H1 (cell line): ENCODE measurements around the gene NCOA5. TPM values are rescaled to one million over a fixed set of nuclear protein-coding genes. Genes with fewer than 3 reads are reported as not detected.

Experiments
- CTCF ChIA-PET: fragments of 300-600 bp; sonication (Branson Sonifier 250); formaldehyde crosslinking; loops from one replicate; lab custom pipeline; 2021; ENCODE audit not compliant: partially characterized antibody; lab: Charles Lee
- POLR2A ChIA-PET: fragments of 300-600 bp; sonication (Branson Sonifier 250); formaldehyde crosslinking; loops from one replicate; lab custom pipeline; 2021; ENCODE audit warnings: inconsistent platforms; ENCODE audit not compliant: partially characterized antibody; lab: Charles Lee
- DNase-seq, 2 experiments: peaks; one replicate each; pipeline versions ENCODE4 v3.0.0 to v3.0.0-alpha.2; 2010 to 2022; ENCODE audit warnings: low spot score in 2 of 2, low read depth in 1 of 2, mixed read lengths in 1 of 2
- FAIRE-seq: peaks from 2 replicates; lab custom pipeline; 2011; peaks lifted over from hg19 to GRCh38; lab: Jason Lieb, UNC
- H2AFZ ChIP-seq: 2 replicates; pipeline ENCODE4 v1.8.1; 2012; ENCODE audit warnings: low read length, inconsistent platforms
- H2AK5ac ChIP-seq: 2 replicates; pipeline ENCODE4 v1.6.1; 2013; ENCODE audit warnings: low read depth, low read length
- H2BK120ac ChIP-seq: replicated peaks from 2 replicates; pipeline ENCODE3; 2013; ENCODE audit warnings: low read depth, low read length, inconsistent platforms
- H2BK12ac ChIP-seq: 2 replicates; pipeline ENCODE4 v1.6.1; 2013; ENCODE audit warnings: low read depth, low read length
- H2BK15ac ChIP-seq: 2 replicates; pipeline ENCODE4 v1.6.1; 2013; ENCODE audit warnings: low read length
- H2BK20ac ChIP-seq: 2 replicates; pipeline ENCODE4 v1.6.1; 2013; ENCODE audit warnings: low read length
- H2BK5ac ChIP-seq: 2 replicates; pipeline ENCODE4 v1.6.1; 2013; ENCODE audit warnings: low read depth, low read length
- H3K14ac ChIP-seq: 2 replicates; pipeline ENCODE4 v1.6.1; 2013; ENCODE audit warnings: inconsistent platforms; ENCODE audit not compliant: insufficient read length
- H3K18ac ChIP-seq: 2 replicates; pipeline ENCODE4 v1.6.1; 2013; ENCODE audit warnings: low read length; ENCODE audit errors: extremely low read depth
- H3K23ac ChIP-seq: 2 replicates; pipeline ENCODE4 v1.6.1; 2013; ENCODE audit warnings: inconsistent platforms; ENCODE audit not compliant: insufficient read length
- H3K23me2 ChIP-seq: 2 replicates; pipeline ENCODE4 v1.6.1; 2013; ENCODE audit warnings: low read depth, low read length
- H3K27ac ChIP-seq: 2 replicates; pipeline ENCODE4 v1.6.1; 2011; ENCODE audit warnings: low read depth, low read length, inconsistent platforms
- H3K27me3 ChIP-seq, 4 experiments: replicated peaks in 1 of 4; 1 replicate in 1 of 4; 2 replicates in 3 of 4; pipeline versions ENCODE4 v1.6.1 to v1.8.1; 2011 to 2013; ENCODE audit warnings: low read length in 3 of 4, mild to moderate bottlenecking in 3 of 4, inconsistent platforms in 2 of 4, mixed read lengths in 2 of 4, moderate library complexity in 1 of 4; ENCODE audit not compliant: control insufficient read depth in 3 of 4, insufficient read depth in 3 of 4; ENCODE audit errors: extremely low read depth in 1 of 4
- H3K36me3 ChIP-seq, 4 experiments: 2 replicates each; pipeline versions ENCODE4 v1.6.1 to v1.8.1; 2011 to 2013; ENCODE audit warnings: mild to moderate bottlenecking in 4 of 4, low read length in 3 of 4, moderate library complexity in 2 of 4, control low read depth in 1 of 4, inconsistent platforms in 1 of 4; ENCODE audit not compliant: insufficient read depth in 4 of 4, control insufficient read depth in 2 of 4
- H3K4ac ChIP-seq: replicated peaks from 2 replicates; pipeline ENCODE3; 2013; ENCODE audit warnings: low read length, low read depth, mixed read lengths, inconsistent platforms; ENCODE audit not compliant: insufficient read length
- H3K4me1 ChIP-seq, 4 experiments: replicated peaks in 1 of 4; 1 replicate in 1 of 4; 2 replicates in 3 of 4; pipeline versions ENCODE4 v1.6.1 to v1.8.1; 2011 to 2013; ENCODE audit warnings: low read length in 3 of 4, inconsistent platforms in 2 of 4, mixed read lengths in 1 of 4; ENCODE audit not compliant: insufficient read depth in 4 of 4, control insufficient read depth in 3 of 4
- H3K4me2 ChIP-seq, 2 experiments: 2 replicates each; pipeline versions ENCODE4 v1.6.1 to v1.8.1; 2011 to 2013; ENCODE audit warnings: low read depth in 2 of 2, low read length in 2 of 2, control low read depth in 1 of 2, inconsistent platforms in 1 of 2, mild to moderate bottlenecking in 1 of 2; ENCODE audit not compliant: insufficient read depth in 1 of 2
- H3K4me3 ChIP-seq, 4 experiments: fragments of 200-600, 300-600 bp in 1 of 4; sonication (generic), shearing (Covaris generic), sonication (Bioruptor Twin) in 1 of 4; 2 replicates each; pipeline versions ENCODE4 v1.5.1 to v1.8.1; 2011 to 2016; ENCODE audit warnings: low read length in 4 of 4, low read depth in 3 of 4, control low read depth in 2 of 4, inconsistent platforms in 2 of 4, mild to moderate bottlenecking in 2 of 4, mixed read lengths in 1 of 4, moderate library complexity in 1 of 4; ENCODE audit not compliant: insufficient read depth in 2 of 4; ENCODE audit errors: extremely low read depth in 1 of 4
- H3K56ac ChIP-seq: replicated peaks from 2 replicates; pipeline ENCODE3; 2013; ENCODE audit warnings: low read depth, mild to moderate bottlenecking, mixed read lengths, low read length, inconsistent platforms; ENCODE audit not compliant: insufficient read length
- H3K79me1 ChIP-seq: 2 replicates; pipeline ENCODE4 v1.6.1; 2013; ENCODE audit warnings: low read depth, low read length, control low read depth
- H3K79me2 ChIP-seq, 2 experiments: 2 replicates each; pipeline versions ENCODE4 v1.6.1 to v1.8.1; 2012 to 2013; ENCODE audit warnings: low read length in 2 of 2, mild to moderate bottlenecking in 2 of 2, inconsistent platforms in 1 of 2; ENCODE audit not compliant: insufficient read depth in 2 of 2, control insufficient read depth in 1 of 2
- H3K9ac ChIP-seq, 4 experiments: replicated peaks in 1 of 4; 1 replicate in 1 of 4; 2 replicates in 3 of 4; pipeline versions ENCODE4 v1.6.1 to v1.8.1; 2011 to 2013; ENCODE audit warnings: low read depth in 3 of 4, low read length in 3 of 4, control low read depth in 2 of 4, mild to moderate bottlenecking in 2 of 4, moderate library complexity in 2 of 4, inconsistent platforms in 1 of 4; ENCODE audit errors: extremely low read depth in 1 of 4
- H3K9me3 ChIP-seq, 2 experiments: 2 replicates each; pipeline versions ENCODE4 v1.6.1 to v1.8.1; 2012 to 2013; ENCODE audit warnings: mild to moderate bottlenecking in 2 of 2, moderate library complexity in 2 of 2, control low read depth in 1 of 2, inconsistent platforms in 1 of 2, low read depth in 1 of 2, low read length in 1 of 2, mixed read lengths in 1 of 2; ENCODE audit not compliant: insufficient read depth in 2 of 2
- H4K20me1 ChIP-seq, 2 experiments: replicated peaks in 1 of 2; 2 replicates each; pipeline versions ENCODE3 to v1.8.1; 2011 to 2013; ENCODE audit warnings: inconsistent platforms in 2 of 2, low read length in 2 of 2, mild to moderate bottlenecking in 1 of 2; ENCODE audit not compliant: insufficient read depth in 2 of 2, control insufficient read depth in 1 of 2
- H4K5ac ChIP-seq: 2 replicates; pipeline ENCODE4 v1.6.1; 2013; ENCODE audit warnings: low read length, low read depth, mixed read lengths, inconsistent platforms; ENCODE audit not compliant: insufficient read length
- H4K8ac ChIP-seq: 2 replicates; pipeline ENCODE4 v1.8.0; 2013; ENCODE audit warnings: mild to moderate bottlenecking, moderate library complexity, low read length, inconsistent platforms; ENCODE audit not compliant: insufficient read depth; ENCODE audit errors: extremely low read depth
- H4K91ac ChIP-seq: replicated peaks from 2 replicates; pipeline ENCODE3; 2013; ENCODE audit warnings: low read length, mixed read lengths, inconsistent platforms; ENCODE audit not compliant: insufficient read length
- CBX5 ChIP-seq: fragments of 300-800, 300-1000 bp; sonication (generic); IDR thresholded peaks from 2 replicates; pipeline ENCODE4 v1.7.1; 2016; ENCODE audit warnings: antibody characterized with exemption, low read length, low read depth
- EZH2 ChIP-seq: fragments of 200-600 bp; sonication (generic); IDR thresholded peaks from 2 replicates; pipeline ENCODE4 v1.7.1; 2012; ENCODE audit warnings: low read depth, mild to moderate bottlenecking, moderate library complexity, low read length, inconsistent platforms; ENCODE audit not compliant: severe bottlenecking
- FOSL1 ChIP-seq: IDR thresholded peaks from 2 replicates; pipeline ENCODE4 v1.6.1; 2011; ENCODE audit warnings: mild to moderate bottlenecking, low read depth, low read length, moderate library complexity; ENCODE audit not compliant: insufficient read depth
- GTF2F1 ChIP-seq: IDR thresholded peaks from 2 replicates; pipeline ENCODE4 v1.6.1; 2012; ENCODE audit warnings: low read depth, low read length, improper control_type of control experiment, borderline replicate concordance
- HDAC2 ChIP-seq, 2 experiments: fragments of 300-600 bp in 1 of 2; sonication (generic) in 1 of 2; IDR thresholded peaks; 2 replicates each; pipeline ENCODE4 v1.6.1; 2011 to 2012; ENCODE audit warnings: low read depth in 2 of 2, low read length in 2 of 2, mild to moderate bottlenecking in 2 of 2, moderate library complexity in 2 of 2, borderline replicate concordance in 1 of 2, inconsistent platforms in 1 of 2
- KDM1A ChIP-seq: fragments of 200-600, 300-600 bp; sonication (generic); IDR thresholded peaks from 2 replicates; pipeline ENCODE4 v1.7.1; 2016; ENCODE audit warnings: mild to moderate bottlenecking, low read length, borderline replicate concordance
- MAFK ChIP-seq: IDR thresholded peaks from 2 replicates; pipeline ENCODE4 v1.6.1; 2012; ENCODE audit warnings: low read depth, mild to moderate bottlenecking, improper control_type of control experiment, low read length
- POLR2A ChIP-seq, 2 experiments: IDR thresholded peaks; 1 replicate in 1 of 2; 2 replicates in 1 of 2; pipeline ENCODE4 v1.6.1; 2011; ENCODE audit warnings: low read depth in 2 of 2, low read length in 2 of 2, mild to moderate bottlenecking in 2 of 2; ENCODE audit errors: control extremely low read depth in 1 of 2
- TAF7 ChIP-seq: optimal IDR thresholded peaks from 2 replicates; pipeline ENCODE3; 2011; ENCODE audit warnings: low read depth, mild to moderate bottlenecking, inconsistent platforms, low read length, moderate library complexity, borderline replicate concordance
- TCF12 ChIP-seq: IDR thresholded peaks from 2 replicates; pipeline ENCODE4 v1.6.1; 2011; ENCODE audit warnings: low read depth, mild to moderate bottlenecking, low read length
- TEAD4 ChIP-seq: IDR thresholded peaks from 2 replicates; pipeline ENCODE4 v1.6.1; 2012; ENCODE audit warnings: low read depth, low read length, inconsistent platforms, mixed read lengths
- YY1 ChIP-seq: IDR thresholded peaks from 2 replicates; pipeline ENCODE4 v1.6.1; 2011; ENCODE audit warnings: low read depth, mild to moderate bottlenecking, low read length
- polyA plus RNA-seq, 7 experiments: library from polyadenylated mRNA; depleted of rRNA in 3 of 7; stranded (reverse) in 5 of 7; unstranded in 2 of 7; fragments of >200 nt in 5 of 7; fragments of 200-250 nt in 2 of 7; gene quantifications; 1 replicate in 5 of 7; 2 replicates in 1 of 7; 4 replicates in 1 of 7; pipeline versions ENCODE4 v1.2.1 to v1.2.3, GENCODE V29; 2011 to 2013; ENCODE audit warnings: missing spikeins in 2 of 7, mixed read lengths in 2 of 7
- total RNA-seq: library from RNA; stranded (reverse); fragmentation: NEBNext Ultra II Directional; extraction: Animal tissue kit (Norgen Biotek cat#: 25700); gene quantifications from 2 replicates; pipeline ENCODE4 v1.2.1, GENCODE V29; 2021

The NCOA5 gene
- total and polyA plus RNA-seq, 2 of the 8 experiments (the other 6 are each of a cell fraction or from before 2014, with no cell fraction given): 20.4 to 29.0 TPM

DNA sequence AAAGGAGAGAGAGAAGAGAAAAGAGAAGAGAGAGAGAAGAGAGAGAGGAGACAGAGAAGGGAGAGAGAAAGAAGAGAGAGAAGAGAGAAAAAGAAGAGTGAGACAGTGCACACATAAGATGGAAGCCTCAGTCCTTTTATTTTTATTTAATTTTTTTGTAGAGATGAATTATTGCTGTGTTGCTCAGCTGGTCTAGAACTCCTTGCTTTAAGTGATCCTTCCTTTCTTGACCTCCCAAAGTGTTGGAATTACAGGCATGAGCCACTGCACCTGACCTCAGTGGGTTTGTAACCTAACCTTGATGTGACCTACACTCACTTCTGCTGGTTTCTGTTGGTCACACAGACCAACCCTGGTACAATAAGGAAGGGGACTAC lies 22.1 kb upstream of the NCOA5 start:
- no peak overlapping the region for H4K5ac ChIP-seq

More for the DNA sequence above, 22.1 kb upstream of the NCOA5 start:
- no peak overlapping the region for H3K23ac ChIP-seq
- FAIRE-seq: no peak
- H4K20me1 ChIP-seq: no peaks in the 10 kb centered on the region
- ChIA-PET CTCF (interaction anchor here (1.0 kb wide), 1 partner anchor 18 kb away, joined by 4 read pairs; no protein-coding TSS in a partner anchor), POLR2A (interaction anchor here (1.0 kb wide), 1 partner anchor 23 kb away, joined by 3 read pairs; no protein-coding TSS in a partner anchor)
- no peaks in the 10 kb centered on the region for H3K36me3 ChIP-seq
- H2BK20ac ChIP-seq: no peak overlapping the region
- no peak overlapping the region for H2BK15ac ChIP-seq
- no peaks in the 10 kb centered on the region for H3K4me1 ChIP-seq
- H3K56ac ChIP-seq: no peak overlapping the region
- no peak overlapping the region for H2AFZ ChIP-seq
- H4K91ac ChIP-seq: no peak overlapping the region
- no peak overlapping the region for H3K4me2 ChIP-seq
- no peak overlapping the region for H2BK12ac ChIP-seq
- no peak overlapping the region for H4K8ac ChIP-seq
- H3K18ac ChIP-seq: no peak overlapping the region
- no peak overlapping the region for H2AK5ac ChIP-seq
- DNase-seq: no peak
- peaks cover 2 to 14% (median 5%) of the 10 kb centered on the region in 4 experiments; a peak in 5 of 7 replicates for H3K27me3 ChIP-seq
- H3K27ac ChIP-seq: no peak overlapping the region
- no peaks in the 10 kb centered on the region for H3K79me1 ChIP-seq
- H3K14ac ChIP-seq: no peak overlapping the region
- H2BK5ac ChIP-seq: no peak overlapping the region
- TF ChIP-seq TAF7 (no peak), CBX5 (no peak), POLR2A (IDR thresholded peaks at IDR 0.05; ENCODE audit: control extremely low read depth in 1 of 2, low read depth in 2 of 2, low read length in 2 of 2) (no peak), YY1 (no peak), TCF12 (no peak), MAFK (no peak), EZH2 (no peak), GTF2F1 (no peak), HDAC2 (IDR thresholded peaks at IDR 0.05; ENCODE audit: borderline replicate concordance in 1 of 2, low read depth in 2 of 2, low read length in 2 of 2) (no peak), KDM1A (no peak), TEAD4 (no peak), FOSL1 (no peak)
- no peak overlapping the region for H2BK120ac ChIP-seq
- no peak overlapping the region for H3K4ac ChIP-seq
- H3K4me3 ChIP-seq: no peak overlapping the region
- H3K23me2 ChIP-seq: no peaks in the 10 kb centered on the region
- no peaks in the 10 kb centered on the region for H3K79me2 ChIP-seq
- H3K9me3 ChIP-seq: no peaks in the 10 kb centered on the region
- H3K9ac ChIP-seq: no peak overlapping the region
